IPS DF 6.9 (cell line): ENCODE results near the gene PRC1.
A peak's percentile ranks its signal among the peaks of the same experiment; 100 is the strongest.
"Not testable (repeated sequence)": the region's sequence is repeated elsewhere in the genome, so short reads cannot be mapped to it uniquely, and the experiment has no call there.

Experiments
- DNase-seq: peaks from one replicate; pipeline ENCODE4 v3.0.0-alpha.2; 2013; ENCODE audit warnings: low read depth, low spot score
- H3K27ac ChIP-seq: one replicate; pipeline ENCODE4 v1.5.1; 2013; ENCODE audit warnings: low read length, control low read depth
- H3K27me3 ChIP-seq: 2 replicates; pipeline ENCODE4 v1.6.1; 2013; ENCODE audit warnings: mild to moderate bottlenecking, low read length; ENCODE audit not compliant: control insufficient read depth, insufficient read depth
- H3K36me3 ChIP-seq: 2 replicates; pipeline ENCODE4 v1.6.1; 2013; ENCODE audit warnings: low read length; ENCODE audit not compliant: control insufficient read depth, insufficient read depth
- H3K4me1 ChIP-seq: 2 replicates; pipeline ENCODE4 v1.6.1; 2013; ENCODE audit warnings: low read length; ENCODE audit not compliant: control insufficient read depth, insufficient read depth
- H3K4me3 ChIP-seq: 2 replicates; pipeline ENCODE4 v1.5.1; 2013; ENCODE audit warnings: mild to moderate bottlenecking, low read length
- H3K9me3 ChIP-seq: 2 replicates; pipeline ENCODE4 v1.6.1; 2013; ENCODE audit warnings: low read length, inconsistent platforms; ENCODE audit not compliant: control insufficient read depth, insufficient read depth
- WGBS: extraction: QIAGEN DNeasy Blood & Tissue Kit; methylation state at CpG from one replicate; pipeline ENCODE4 v1.1.7; 2013; ENCODE audit warnings: mixed read lengths, missing lambda C conversion rate; ENCODE audit not compliant: insufficient read length, insufficient coverage; 5-methylcytosine and 5-hydroxymethylcytosine counted together

Gene PRC1

GRCh38 chr15:90934949-90935751 lies 59.2 kb downstream of the PRC1 start, which contains the start of gene UNC45A:
Gene UNC45A, plus strand, starts transcription at chr15:90935285. Its CDS starts 40 bp downstream, at chr15:90935325.
- Histone ChIP-seq H3K4me3 (peak within 1 kb of the TSS; percentile 56; the same call in 1 of the 2 replicates), H3K9me3 (no peaks in the 10 kb centered on the region), H3K27ac (no peak within 1 kb of the TSS), H3K4me1 (peaks cover 1% of the 10 kb centered on the region; the same call in 1 of the 2 replicates), H3K36me3 (peaks cover 2% of the 10 kb centered on the region; the same call in 1 of the 2 replicates), H3K27me3 (no peaks in the 10 kb centered on the region)
- WGBS = no CpG with 5 or more reads among the region's 65 CpGs
- DNase-seq = no peak

DNA sequence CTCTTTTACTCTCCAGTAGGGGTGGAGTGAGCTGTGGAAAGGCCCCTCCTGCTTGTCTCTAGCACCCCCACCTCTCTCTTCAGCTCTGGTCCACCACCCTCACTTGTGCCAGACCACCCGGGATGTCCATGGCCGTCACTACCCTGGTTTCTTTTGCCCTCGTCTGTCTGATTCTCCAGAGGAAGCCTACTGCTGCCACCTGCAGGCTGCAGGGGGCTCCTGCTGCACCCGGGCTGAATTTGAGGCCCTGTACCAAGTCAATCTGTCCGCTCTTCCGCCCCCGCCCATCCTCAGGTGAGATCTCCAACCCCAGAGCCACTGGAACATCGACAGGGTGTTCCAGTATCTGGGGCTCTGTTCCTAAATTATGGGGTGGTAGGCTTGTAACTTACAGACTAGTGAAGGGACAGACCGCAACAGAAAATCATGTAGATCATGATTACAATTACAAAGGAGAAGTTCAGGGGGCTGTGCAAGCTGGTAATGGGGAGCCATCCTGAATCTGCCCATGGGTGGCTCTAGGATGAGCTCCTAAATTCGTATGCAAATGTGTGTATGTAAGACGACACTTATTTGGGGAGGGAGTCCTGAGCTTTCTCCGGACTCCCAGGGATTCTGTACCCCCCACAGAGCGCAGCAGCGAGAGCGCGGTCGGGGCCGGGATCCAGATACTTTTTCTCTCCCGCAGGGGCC lies 59.9 kb downstream of the PRC1 start:
- H3K27me3 ChIP-seq = no peaks in the 10 kb centered on the region
- H3K4me1 ChIP-seq = peaks cover 1% of the 10 kb centered on the region; the same call in 1 of the 2 replicates
- H3K9me3 ChIP-seq = no peaks in the 10 kb centered on the region
- H3K27ac ChIP-seq = no peak overlapping the region
- no CpG with 5 or more reads among the region's 19 CpGs for WGBS
- DNase-seq = peak; percentile 91
- H3K4me3 ChIP-seq = peak overlapping the region; percentile 56; the same call in 1 of the 2 replicates
- H3K36me3 ChIP-seq = no peaks in the 10 kb centered on the region

DNA sequence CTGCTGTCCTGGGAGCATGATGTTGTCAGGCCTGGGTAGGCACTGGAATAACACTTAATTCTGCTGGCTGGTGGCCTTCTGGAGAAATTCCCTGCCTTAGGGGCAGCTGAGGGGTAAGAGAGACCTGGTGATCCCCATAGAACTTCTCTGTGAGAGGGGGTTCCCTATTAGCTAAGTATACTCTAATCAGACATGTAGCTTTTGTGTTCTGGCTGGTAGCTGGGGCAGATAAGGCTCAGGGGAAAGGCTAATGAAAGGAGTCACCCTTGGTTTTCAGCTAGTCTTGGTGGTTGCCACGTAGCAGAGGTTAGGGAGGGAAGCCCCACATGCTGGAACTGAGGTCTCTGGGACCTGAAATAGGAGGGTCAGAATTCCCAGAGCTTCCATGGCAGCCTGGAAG lies 61.0 kb downstream of the PRC1 start:
- H3K4me1 ChIP-seq = peaks cover 1% of the 10 kb centered on the region; the same call in 1 of the 2 replicates
- H3K27ac ChIP-seq = no peak overlapping the region
- H3K36me3 ChIP-seq = no peaks in the 10 kb centered on the region
- H3K27me3 ChIP-seq = no peaks in the 10 kb centered on the region
- no peaks in the 10 kb centered on the region for H3K9me3 ChIP-seq
- no peak for DNase-seq
- no peak overlapping the region for H3K4me3 ChIP-seq
- WGBS = no CpG with 5 or more reads among the region's 1 CpG

GRCh38 chr15:90932660-90932991 lies 61.7 kb downstream of the PRC1 start:
- no CpG with 5 or more reads among the region's 5 CpGs for WGBS
- DNase-seq = no peak
- H3K27me3 ChIP-seq = no peaks in the 10 kb centered on the region
- H3K9me3 ChIP-seq = no peaks in the 10 kb centered on the region
- H3K27ac ChIP-seq = no peak overlapping the region
- no peak overlapping the region; the same call in 1 of the 2 replicates for H3K4me3 ChIP-seq
- H3K36me3 ChIP-seq = no peaks in the 10 kb centered on the region
- peaks cover 1% of the 10 kb centered on the region; the same call in 1 of the 2 replicates for H3K4me1 ChIP-seq

- Histone ChIP-seq H3K4me1 (peaks cover 1% of the 10 kb centered on the region; the same call in 1 of the 2 replicates), H3K4me3 (peak within 1 kb of the TSS; percentile 84), H3K27me3 (no peaks in the 10 kb centered on the region), H3K27ac (no peak within 1 kb of the TSS), H3K36me3 (no peaks in the 10 kb centered on the region), H3K9me3 (no peaks in the 10 kb centered on the region)
- WGBS = no CpG with 5 or more reads among the region's 52 CpGs
- no peak for DNase-seq
Observed at GRCh38 chr15:90931828-90932659, 62.3 kb downstream of the PRC1 start, which contains the start of gene HDDC3. Gene HDDC3, minus strand, starts transcription at chr15:90932549. Its CDS starts 9 bp downstream, at chr15:90932540.

DNA sequence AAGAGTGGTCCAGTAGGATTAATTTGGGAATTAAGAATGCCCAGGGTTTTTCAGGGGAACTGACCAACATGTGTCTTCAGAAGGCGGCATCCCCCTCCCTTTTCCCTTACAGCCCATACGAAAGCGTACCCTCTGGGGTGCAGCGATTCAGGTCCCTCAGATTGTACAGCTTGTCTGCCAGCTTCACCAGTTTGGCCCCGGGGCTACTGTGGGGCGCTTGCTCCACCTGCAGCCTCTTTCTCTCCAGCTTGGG lies 62.8 kb downstream of the PRC1 start:
- Histone ChIP-seq H3K9me3 (no peaks in the 10 kb centered on the region), H3K36me3 (no peaks in the 10 kb centered on the region), H3K4me1 (peaks cover 1% of the 10 kb centered on the region; the same call in 1 of the 2 replicates), H3K27ac (no peak overlapping the region), H3K27me3 (no peaks in the 10 kb centered on the region), H3K4me3 (peak overlapping the region; percentile 84; the same call in 1 of the 2 replicates)
- no peak for DNase-seq
- no CpG with 5 or more reads among the region's 6 CpGs for WGBS

GRCh38 chr15:90930861-90931574 lies 63.3 kb downstream of the PRC1 start:
- no peak overlapping the region for H3K27ac ChIP-seq
- no peak for DNase-seq
- no peaks in the 10 kb centered on the region for H3K27me3 ChIP-seq
- no CpG with 5 or more reads among the region's 15 CpGs for WGBS
- H3K36me3 ChIP-seq = no peaks in the 10 kb centered on the region
- peaks cover 1% of the 10 kb centered on the region; the same call in 1 of the 2 replicates for H3K4me1 ChIP-seq
- no peak overlapping the region for H3K4me3 ChIP-seq
- H3K9me3 ChIP-seq = no peaks in the 10 kb centered on the region

GRCh38 chr15:90929246-90930019 lies 64.9 kb downstream of the PRC1 start:
- no peak overlapping the region for H3K27ac ChIP-seq
- 100% methylated on average over 2 of the region's 21 CpGs for WGBS
- DNase-seq = no peak
- no peaks in the 10 kb centered on the region for H3K9me3 ChIP-seq
- H3K36me3 ChIP-seq = no peaks in the 10 kb centered on the region
- H3K4me3 ChIP-seq = no peak overlapping the region
- H3K27me3 ChIP-seq = no peaks in the 10 kb centered on the region
- H3K4me1 ChIP-seq = no peaks in the 10 kb centered on the region

DNA sequence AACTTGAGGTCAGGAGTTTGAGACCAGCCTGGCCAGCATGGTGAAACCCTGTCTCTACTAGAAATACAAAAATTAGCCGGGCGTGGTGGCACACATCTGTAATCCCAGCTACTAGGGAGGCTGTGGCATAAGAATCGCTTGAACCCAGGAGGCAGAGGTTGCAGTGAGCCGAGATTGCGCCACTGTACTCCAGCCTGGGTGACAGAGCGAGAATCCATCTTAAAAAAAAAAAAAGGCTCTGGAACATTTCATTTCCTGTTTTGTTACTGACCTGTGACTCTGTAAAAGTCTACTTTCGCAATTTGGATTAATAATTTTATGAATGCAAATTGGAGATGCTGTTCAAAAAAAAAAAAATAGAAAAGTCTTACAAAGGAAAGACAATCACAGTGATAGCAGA lies 66.2 kb downstream of the PRC1 start:
- not testable (repeated sequence) for H3K27me3 ChIP-seq, H3K27ac ChIP-seq, H3K4me3 ChIP-seq, DNase-seq, H3K36me3 ChIP-seq, H3K4me1 ChIP-seq, H3K9me3 ChIP-seq
- WGBS = no CpG with 5 or more reads among the region's 7 CpGs
